ENCODE data around the gene PSG5. TPM values are rescaled to one million over a fixed set of nuclear protein-coding genes. Genes with fewer than 3 reads are reported as not detected.
"Not testable (repeated sequence)": the region's sequence is repeated elsewhere in the genome, so short reads cannot be mapped to it uniquely, and the experiment has no call there.

Gene PSG5
- total RNA-seq (2021) = not detected in 2 replicates
- not detected for Bru-seq, nascent RNA
- BruChase-seq, experiment 1, labeled RNA remaining after a 2-hour chase = not detected
- not detected for BruChase-seq, experiment 2, labeled RNA remaining after a 6-hour chase
- long read RNA-seq = 0 reads

GRCh38 chr19:43186311-43186935, at the start of gene PSG5:
PSG5 (minus strand) TSS chr19:43186536; CDS start chr19:43186405, 131 bp downstream.
- BruUV-seq (replicated peaks); H3K4me3 ChIP-seq (ENCODE audit: low read depth, low read length, poor library complexity, severe bottlenecking); H3K27me3 ChIP-seq (replicated peaks; ENCODE audit: insufficient read depth, low read depth, low read length, poor library complexity); DNase-seq (ENCODE audit: low spot score); H3K4me1 ChIP-seq (ENCODE audit: insufficient read depth, low read length, poor library complexity, severe bottlenecking); H3K36me3 ChIP-seq (ENCODE audit: insufficient read depth, low read length, poor library complexity, severe bottlenecking); H3K27ac ChIP-seq (ENCODE audit: low read depth, low read length, poor library complexity, severe bottlenecking); CTCF ChIA-PET; intact Hi-C loops (cut with micrococcal nuclease; ENCODE audit: unreplicated experiment); H3K9me3 ChIP-seq (ENCODE audit: low read depth, low read length, poor library complexity, severe bottlenecking): not testable (repeated sequence)
- POLR2A ChIA-PET (ENCODE audit: low non-redundant PET) = interaction anchor here (0.7 kb wide), 1 partner anchor 75 kb away, joined by 5 read pairs; no protein-coding TSS in a partner anchor

GRCh38 chr19:43235686-43236085, 49.4 kb upstream of the PSG5 start:
- POLR2A ChIA-PET (ENCODE audit: low non-redundant PET); H3K4me1 ChIP-seq (ENCODE audit: insufficient read depth, low read length, poor library complexity, severe bottlenecking); H3K9me3 ChIP-seq (ENCODE audit: low read depth, low read length, poor library complexity, severe bottlenecking); H3K27ac ChIP-seq (ENCODE audit: low read depth, low read length, poor library complexity, severe bottlenecking); CTCF ChIA-PET; BruUV-seq (replicated peaks); H3K4me3 ChIP-seq (ENCODE audit: low read depth, low read length, poor library complexity, severe bottlenecking); H3K36me3 ChIP-seq (ENCODE audit: insufficient read depth, low read length, poor library complexity, severe bottlenecking); intact Hi-C loops (cut with micrococcal nuclease; ENCODE audit: unreplicated experiment); H3K27me3 ChIP-seq (replicated peaks; ENCODE audit: insufficient read depth, low read depth, low read length, poor library complexity); DNase-seq (ENCODE audit: low spot score): not testable (repeated sequence)

- intact Hi-C loops (cut with micrococcal nuclease; ENCODE audit: unreplicated experiment) = no loop called here
- Histone ChIP-seq H3K9me3 (ENCODE audit: low read depth, low read length, poor library complexity, severe bottlenecking) (peaks cover 17% of the 10 kb centered on the region), H3K36me3 (ENCODE audit: insufficient read depth, low read length, poor library complexity, severe bottlenecking) (no peaks in the 10 kb centered on the region), H3K4me1 (ENCODE audit: insufficient read depth, low read length, poor library complexity, severe bottlenecking) (no peaks in the 10 kb centered on the region), H3K4me3 (ENCODE audit: low read depth, low read length, poor library complexity, severe bottlenecking) (no peak overlapping the region), H3K27me3 (replicated peaks; ENCODE audit: insufficient read depth, low read depth, low read length, poor library complexity) (no peaks in the 10 kb centered on the region), H3K27ac (ENCODE audit: low read depth, low read length, poor library complexity, severe bottlenecking) (no peak overlapping the region)
- ChIA-PET POLR2A (ENCODE audit: low non-redundant PET) (no interaction called here), CTCF (no interaction called here)
- no TSS peak for BruUV-seq (replicated peaks)
- DNase-seq (ENCODE audit: low spot score) = no peak
- TF ChIP-seq CTCF (conservative IDR thresholded peaks at IDR 0.05; ENCODE audit: low read depth, low read length) = no peak
- TF ChIP-seq EZH2 (IDR thresholded peaks at IDR 0.05; ENCODE audit: borderline replicate concordance, low read depth, low read length, poor library complexity, severe bottlenecking) = no peak
These were observed 43.0 kb upstream of the PSG5 start for GRCh38 chr19:43229315-43229714.

- H3K27ac ChIP-seq (ENCODE audit: low read depth, low read length, poor library complexity, severe bottlenecking); CTCF ChIA-PET; BruUV-seq (replicated peaks); intact Hi-C loops (cut with micrococcal nuclease; ENCODE audit: unreplicated experiment); H3K4me3 ChIP-seq (ENCODE audit: low read depth, low read length, poor library complexity, severe bottlenecking); H3K4me1 ChIP-seq (ENCODE audit: insufficient read depth, low read length, poor library complexity, severe bottlenecking); H3K36me3 ChIP-seq (ENCODE audit: insufficient read depth, low read length, poor library complexity, severe bottlenecking); POLR2A ChIA-PET (ENCODE audit: low non-redundant PET); DNase-seq (ENCODE audit: low spot score); H3K27me3 ChIP-seq (replicated peaks; ENCODE audit: insufficient read depth, low read depth, low read length, poor library complexity): not testable (repeated sequence)
- H3K9me3 ChIP-seq (ENCODE audit: low read depth, low read length, poor library complexity, severe bottlenecking) = peaks cover 17% of the 10 kb centered on the region
These were observed 42.4 kb upstream of the PSG5 start for GRCh38 chr19:43228730-43229129.

GRCh38 chr19:43226986-43227385, 40.6 kb upstream of the PSG5 start:
- BruUV-seq (replicated peaks); POLR2A ChIA-PET (ENCODE audit: low non-redundant PET); intact Hi-C loops (cut with micrococcal nuclease; ENCODE audit: unreplicated experiment); DNase-seq (ENCODE audit: low spot score); H3K27me3 ChIP-seq (replicated peaks; ENCODE audit: insufficient read depth, low read depth, low read length, poor library complexity); H3K36me3 ChIP-seq (ENCODE audit: insufficient read depth, low read length, poor library complexity, severe bottlenecking); H3K27ac ChIP-seq (ENCODE audit: low read depth, low read length, poor library complexity, severe bottlenecking); H3K4me3 ChIP-seq (ENCODE audit: low read depth, low read length, poor library complexity, severe bottlenecking); H3K4me1 ChIP-seq (ENCODE audit: insufficient read depth, low read length, poor library complexity, severe bottlenecking); CTCF ChIA-PET: not testable (repeated sequence)
- H3K9me3 ChIP-seq (ENCODE audit: low read depth, low read length, poor library complexity, severe bottlenecking) = peaks cover 17% of the 10 kb centered on the region
